Left forelimb (tissue), 1 donor: ENCODE measurements around the gene GSTT4.
"Not testable (repeated sequence)": the region's sequence is repeated elsewhere in the genome, so short reads cannot be mapped to it uniquely, and the experiment has no call there.

ENCODE experiments used
- DNase-seq: peaks from one replicate; pipeline ENCODE4 v3.0.0-alpha.2; 2018; ENCODE audit warnings: low spot score

The GSTT4 gene

DNA sequence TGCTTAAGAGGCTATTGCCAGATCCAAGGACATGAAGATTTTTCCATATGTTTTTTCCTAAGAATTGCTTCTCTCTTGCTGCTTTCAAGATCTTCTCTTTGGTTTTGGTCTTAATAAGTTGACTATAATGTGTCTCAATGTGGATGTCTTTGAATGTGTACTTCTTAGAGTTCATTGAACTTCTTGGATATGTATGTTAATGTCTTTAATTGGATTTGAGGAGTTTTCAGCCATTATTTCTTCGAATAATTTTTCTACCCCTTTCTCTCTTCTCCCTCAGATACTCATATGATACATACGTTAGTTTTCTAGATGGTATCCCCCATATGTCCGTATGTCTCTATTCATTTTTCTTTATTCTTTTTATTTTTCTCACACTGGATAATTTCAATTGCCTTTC lies 19.1 kb upstream of the GSTT4 start:
- no peak for DNase-seq

DNA sequence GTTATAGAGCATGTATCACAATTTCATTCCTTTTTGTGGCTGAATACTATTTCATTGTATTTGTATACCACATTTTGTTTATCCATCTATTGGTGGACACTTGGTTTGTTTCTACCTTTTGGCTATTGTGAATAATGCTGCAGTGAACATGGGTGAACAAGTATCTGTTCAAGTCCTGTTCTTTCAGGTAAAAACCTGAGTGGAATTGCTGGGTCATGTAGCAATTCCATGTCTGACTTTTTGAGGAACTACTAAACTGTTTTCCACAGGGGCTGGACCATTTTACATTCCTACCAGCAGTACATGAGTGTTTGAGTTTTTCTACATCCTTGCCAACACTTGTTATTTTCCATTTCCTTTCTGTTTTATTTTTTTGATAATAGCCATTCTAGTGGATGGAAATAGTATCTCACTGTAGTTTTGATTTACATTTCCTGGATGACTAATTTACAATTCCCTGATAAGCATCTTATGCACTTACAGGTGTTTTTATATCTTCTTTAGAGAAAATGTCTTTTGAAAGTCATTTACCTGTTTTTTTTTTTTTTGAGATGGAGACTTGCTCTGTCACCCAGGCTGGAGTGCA lies 18.0 kb upstream of the GSTT4 start:
- DNase-seq: no peak

DNA sequence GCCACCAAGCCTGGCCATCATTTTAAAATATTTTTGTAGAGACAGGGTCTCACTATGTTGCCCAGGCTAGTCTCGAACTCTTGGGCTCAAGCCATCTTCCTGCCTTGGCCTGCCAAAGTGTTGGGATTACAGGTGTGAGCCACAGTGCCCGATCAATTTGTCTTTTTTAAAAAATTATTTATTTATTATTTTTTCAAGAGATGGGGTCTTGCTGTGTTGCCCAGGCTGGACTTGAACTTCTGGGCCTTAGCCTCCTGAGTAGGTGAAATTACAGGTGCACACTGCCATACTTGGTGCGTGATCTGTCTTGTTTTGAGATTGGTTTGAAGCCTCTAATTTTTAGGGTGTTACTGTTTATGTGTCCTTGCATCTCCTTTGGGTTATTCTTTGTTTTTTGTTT lies 16.1 kb upstream of the GSTT4 start:
- DNase-seq: no peak

DNA sequence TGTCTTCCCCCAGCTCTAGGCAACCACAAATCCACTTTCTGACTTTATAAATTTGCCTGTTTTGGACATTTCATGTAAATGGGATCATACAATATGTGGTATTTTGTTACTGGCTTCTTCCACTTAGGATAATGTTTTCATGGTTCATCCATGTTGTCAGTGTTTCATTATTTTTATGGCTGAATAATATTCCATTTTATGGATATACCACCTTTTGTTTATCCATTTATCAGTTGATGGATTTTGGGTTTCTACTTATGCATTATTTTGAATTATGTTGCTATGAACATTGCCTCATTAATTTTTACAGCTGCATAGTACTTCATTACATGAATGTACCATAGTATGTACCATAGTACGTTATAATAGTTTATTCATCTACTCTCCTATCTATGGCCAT lies 10.9 kb upstream of the GSTT4 start:
- no peak for DNase-seq

DNA sequence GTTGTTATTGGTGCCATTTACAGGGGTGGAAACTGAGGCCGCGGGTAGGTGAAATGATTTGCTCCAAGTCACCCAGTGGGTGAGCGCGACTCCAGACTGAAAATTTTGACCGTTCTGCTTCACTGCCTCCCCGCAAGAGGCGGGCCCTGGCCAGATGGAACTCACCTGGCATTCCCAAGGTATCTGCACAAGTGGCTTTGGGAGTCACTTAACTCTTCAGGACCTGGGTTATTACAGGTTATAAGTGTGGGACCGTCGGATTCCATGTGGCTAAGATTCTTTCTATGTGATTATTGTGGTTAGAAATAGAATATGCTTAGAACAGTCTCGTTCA lies 6.4 kb upstream of the GSTT4 start:
- DNase-seq: no peak

DNA sequence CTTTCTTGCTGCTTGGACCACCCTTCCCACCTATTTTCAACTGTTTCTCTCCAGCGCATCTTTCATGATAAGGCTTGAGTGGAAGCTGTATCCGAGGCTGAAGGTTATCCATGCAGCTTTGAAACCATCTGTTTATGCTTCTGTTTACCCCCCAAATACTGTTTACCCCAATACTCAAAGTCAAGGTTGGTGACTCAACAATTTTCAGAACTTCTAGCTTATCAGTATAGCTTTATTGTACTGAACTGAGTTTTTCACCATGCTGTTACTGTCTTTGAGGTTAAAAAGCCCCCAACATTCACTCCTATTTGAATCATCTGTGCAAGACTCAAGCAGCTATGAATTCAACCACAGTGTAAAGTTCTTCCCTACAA lies 4.8 kb upstream of the GSTT4 start:
- DNase-seq: no peak

DNA sequence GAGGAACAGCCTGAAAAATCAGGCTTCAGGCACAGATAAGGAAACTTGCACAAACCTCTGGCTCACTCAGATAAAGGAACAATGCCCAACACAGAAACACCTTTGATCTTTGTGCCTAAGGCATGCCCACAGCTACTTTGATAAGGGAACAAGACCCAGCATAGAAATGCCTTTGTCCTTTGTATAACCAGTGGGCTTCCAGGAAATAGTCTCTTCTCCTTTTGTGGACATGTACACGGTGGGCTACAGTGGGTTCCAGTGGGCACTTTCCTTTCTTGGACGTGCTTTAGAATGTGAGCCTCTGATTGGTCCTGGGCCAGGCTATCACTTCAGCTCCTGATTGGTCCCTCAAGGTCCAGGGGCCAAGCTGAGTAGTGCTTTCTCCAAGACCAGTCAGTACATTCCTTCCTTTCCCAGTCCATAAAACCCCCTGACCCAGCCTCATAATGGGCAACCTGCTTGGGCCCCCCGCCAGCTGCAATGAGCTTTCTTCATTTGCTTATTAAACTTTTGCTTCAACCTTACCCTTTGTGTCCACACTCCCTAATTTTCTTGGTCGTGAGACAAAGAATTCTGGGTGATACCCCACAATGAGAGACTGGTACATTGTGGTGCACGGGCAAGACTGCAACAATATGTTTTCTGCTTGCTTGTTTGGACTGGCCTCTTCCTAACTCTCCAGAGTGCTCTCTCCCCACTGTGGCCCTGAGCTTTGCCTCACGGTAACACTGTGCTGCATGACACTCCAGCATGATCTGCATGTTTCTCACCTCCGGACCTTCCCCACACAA lies 4.2 kb upstream of the GSTT4 start:
- DNase-seq: no peak

DNA sequence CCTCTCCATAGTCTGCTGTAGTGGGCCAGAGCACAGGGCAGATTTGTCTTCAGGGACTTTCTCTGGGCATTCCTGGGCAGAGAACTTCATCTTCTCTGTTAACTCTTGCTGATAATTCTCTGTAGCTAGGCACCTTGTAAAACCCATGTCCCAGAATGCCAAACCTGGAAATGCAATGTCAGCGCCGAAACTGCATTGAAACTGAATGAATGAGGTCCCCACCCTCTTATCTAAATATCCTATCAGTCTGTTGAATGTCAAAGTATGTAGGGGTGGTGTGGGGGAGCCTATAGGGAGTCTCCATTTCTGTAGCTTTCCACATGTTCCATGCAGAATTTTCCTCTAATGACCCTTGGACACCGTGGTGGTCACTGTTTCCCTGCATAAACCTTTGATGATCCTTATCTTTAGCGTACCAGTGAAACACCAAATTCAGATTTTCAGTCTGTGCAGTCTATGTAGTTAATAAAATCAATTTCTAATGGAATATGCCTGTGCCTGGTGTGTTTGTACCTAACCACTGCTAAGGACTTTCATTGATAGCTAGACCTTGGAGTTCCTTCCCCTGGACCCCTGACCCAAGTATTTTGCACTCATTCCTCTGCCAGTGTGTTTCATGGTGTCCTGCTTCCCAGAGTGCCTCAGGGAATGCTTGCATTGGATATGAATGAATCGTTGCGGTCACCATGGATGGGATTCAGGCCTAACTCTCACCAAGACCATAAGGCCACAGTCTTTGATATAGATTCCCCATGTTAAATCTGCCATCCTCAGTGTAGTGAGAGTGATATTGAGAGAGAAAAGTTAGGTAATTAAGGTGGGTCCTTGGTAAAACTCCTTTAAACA lies 3.4 kb upstream of the GSTT4 start:
- no peak for DNase-seq

DNA sequence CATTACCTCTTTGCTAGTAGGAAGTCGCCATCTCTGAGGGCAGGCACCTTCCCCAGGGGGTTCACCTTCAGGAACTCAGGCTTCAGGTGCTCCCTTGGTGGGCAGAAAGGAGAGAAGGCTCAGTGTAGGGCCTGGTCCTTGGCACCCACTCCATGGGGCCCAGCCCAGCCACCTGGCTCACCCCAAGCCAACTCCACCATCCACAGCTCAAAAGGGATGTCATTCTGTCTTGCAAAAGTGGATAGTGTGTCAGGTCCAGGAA lies 2.7 kb upstream of the GSTT4 start:
- DNase-seq: no peak

DNA sequence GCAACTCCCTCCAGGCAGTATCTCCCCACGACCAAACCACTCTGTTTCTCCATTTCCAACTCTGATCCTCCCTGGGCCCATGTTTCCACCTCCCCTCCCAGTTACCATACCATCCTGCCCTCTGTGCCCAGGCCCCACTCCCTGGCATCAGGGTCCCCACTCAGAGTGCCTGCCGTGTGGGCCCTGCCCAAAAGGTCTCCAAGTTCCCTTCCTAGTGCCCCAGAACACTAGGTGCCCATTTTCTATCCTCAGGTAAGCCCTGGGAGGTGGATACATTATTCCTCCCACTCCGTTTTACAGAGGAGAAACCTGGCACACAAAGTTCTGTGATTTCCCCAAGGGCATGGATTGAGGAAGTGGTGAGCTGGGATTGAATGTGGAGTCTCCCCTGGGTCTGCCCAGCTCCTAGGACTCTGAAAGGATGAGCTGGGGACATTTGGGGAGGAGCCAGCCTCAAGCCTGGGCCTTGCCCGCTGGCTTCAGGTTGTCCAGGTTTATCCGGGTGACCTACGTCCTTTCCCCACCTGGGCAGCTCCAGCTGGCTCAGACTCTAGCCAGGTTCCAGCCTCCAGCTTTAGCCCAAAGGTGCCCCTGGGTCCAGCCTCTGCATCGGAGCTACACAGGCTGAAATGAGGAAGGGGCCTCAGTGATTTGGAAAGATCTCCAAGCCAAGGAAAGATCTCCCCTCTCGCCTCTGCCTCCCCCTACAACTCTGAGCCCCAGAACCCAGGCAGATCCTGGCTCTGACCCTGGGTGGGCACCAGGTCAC lies 2.2 kb upstream of the GSTT4 start:
- no peak for DNase-seq

DNA sequence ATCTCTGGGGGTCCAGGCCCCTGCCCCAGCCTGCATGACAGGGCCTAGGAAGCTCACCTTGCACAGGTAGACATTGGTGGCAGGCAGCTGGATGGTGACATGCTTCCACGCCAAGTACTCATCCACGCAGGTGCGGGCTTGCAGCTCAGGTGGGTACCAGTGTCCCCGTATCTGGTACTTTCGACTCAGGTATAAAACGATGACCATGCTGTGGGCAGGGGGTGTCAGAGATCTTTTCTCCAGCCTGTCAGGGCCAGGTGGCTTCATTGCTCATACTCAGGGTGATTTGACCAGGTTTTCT lies 1.6 kb upstream of the GSTT4 start:
- DNase-seq: no peak

DNA sequence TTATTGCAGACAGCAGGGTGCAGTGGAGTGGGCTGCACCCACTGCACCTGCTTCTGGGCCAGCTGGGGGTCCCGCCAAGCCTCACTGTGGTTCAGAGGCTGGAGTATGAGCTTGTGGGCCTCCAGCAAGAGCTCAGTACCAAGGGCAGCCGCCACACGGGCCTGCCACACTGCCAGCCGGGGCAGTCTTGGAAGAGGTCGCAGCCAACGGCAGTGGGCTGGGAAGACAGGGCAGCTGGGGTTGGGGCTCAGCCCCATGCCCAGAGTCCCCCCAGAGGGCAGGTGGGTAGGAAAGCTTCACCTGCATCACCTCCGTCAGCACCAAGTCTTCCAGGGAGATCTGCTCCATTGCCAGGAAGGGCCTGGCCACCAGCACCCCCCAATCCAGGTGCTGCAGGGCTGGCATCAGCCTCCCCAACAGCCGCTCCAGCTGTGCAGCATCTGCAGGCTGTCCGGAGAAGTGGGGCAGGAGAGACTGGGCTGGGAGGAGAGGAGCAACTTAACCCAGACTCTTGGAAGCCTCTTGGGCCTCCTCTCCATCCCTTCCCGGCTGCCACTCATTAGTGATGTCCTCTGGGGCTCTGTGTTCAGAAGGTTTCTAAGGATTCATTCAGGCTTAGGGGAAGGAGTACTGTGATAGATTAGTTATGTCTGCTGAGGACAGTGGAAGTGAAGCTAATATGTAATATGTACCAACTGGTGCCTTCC lies 1.1 kb upstream of the GSTT4 start:
- DNase-seq: no peak

DNA sequence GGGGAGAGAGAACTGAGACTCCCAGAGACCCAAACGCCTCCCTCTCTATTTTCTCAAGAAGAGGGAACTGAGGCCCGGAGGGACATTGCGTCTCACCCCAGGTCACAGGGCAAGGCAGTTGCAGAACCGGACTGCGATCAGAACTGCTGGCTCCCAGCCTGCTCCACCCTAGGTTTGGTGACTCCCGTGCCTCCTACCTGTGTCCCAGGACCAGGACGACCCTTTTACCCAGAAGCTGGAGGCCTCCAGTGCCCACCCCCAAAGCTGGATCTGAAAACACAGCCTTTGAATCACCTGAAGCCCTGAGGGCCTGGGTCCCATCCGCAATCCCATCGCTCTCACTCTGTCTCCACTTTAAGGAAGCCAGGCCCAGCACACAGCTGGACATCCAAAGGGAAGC lies 1.4 kb downstream of the GSTT4 start:
- no peak for DNase-seq

DNA sequence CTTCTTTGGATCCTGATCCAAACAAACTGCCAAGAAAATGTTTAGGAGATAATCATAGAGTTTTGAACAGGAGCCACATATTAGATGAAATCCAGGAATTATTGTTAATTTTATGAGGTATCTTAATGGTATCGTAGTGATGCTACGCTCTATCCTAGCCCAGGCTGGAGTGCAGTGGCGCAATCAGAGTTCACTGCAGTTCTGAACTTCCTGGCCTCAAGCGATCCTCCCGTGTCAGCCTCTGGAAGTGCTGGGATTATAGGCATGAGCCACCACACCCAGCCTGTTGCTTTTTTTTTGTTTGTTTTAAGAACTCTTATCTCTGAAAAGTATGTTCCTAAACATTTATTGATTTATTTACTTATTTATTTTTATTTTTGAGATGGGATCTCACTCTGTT lies 2.4 kb downstream of the GSTT4 start:
- no peak for DNase-seq

DNA sequence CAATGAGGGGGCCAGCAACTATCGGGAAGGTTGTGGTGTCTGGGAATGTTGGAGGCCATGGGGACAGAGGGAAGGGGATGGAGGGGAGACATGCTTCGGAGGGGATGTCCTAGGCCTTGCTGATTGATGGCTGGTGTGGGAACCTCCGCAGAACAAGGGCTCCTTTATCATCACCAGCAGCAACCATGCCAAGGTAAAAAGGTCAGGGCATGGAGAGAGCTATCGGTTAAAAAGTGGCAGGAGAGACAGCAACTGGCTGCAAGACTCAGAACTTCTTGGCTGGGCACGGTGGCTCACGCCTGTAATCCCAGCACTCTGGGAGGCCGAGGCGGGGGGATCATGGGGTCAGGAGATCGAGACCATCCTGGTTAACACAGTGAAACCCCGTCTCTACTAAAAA lies 3.0 kb downstream of the GSTT4 start:
- no peak for DNase-seq

DNA sequence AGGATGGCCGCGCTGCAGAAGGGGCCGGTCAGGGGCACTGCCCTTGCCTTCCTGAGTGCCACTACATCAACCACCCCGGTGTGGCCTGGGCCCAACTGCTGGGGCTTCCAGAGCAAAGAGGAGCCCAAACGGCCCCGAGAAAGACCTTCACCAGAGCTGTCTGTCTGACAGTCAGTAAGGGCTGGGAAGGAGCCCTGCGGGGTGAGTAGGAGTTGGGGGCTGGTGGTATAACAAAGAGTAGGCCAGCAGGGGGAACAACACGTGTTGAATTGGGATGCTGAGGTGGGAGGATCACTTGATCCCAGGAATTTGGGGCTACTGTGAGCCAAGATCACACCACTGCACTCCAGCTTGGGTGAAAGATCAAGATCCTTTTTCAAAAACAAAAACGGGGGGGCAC lies 3.9 kb downstream of the GSTT4 start:
- no peak for DNase-seq

DNA sequence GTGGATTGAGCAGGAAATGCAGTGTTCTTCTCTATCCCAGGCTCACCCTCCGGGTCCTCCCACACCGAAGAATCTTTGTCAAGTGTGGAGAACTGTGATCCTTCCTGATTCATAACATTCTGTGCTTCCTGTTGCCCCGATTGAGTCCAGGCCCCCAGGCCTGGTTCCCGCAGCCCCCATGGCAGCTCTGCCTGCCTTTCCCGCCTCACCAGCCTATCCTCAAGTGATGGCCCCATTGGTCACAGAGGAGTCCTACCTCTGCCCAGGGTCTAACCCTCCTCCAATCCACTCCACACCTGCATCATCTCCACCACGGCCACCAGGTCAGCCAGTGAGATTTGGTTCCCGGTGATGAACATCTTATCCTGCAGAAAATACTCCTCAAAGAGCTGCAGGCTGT lies 5.5 kb downstream of the GSTT4 start:
- not testable (repeated sequence) for DNase-seq

DNA sequence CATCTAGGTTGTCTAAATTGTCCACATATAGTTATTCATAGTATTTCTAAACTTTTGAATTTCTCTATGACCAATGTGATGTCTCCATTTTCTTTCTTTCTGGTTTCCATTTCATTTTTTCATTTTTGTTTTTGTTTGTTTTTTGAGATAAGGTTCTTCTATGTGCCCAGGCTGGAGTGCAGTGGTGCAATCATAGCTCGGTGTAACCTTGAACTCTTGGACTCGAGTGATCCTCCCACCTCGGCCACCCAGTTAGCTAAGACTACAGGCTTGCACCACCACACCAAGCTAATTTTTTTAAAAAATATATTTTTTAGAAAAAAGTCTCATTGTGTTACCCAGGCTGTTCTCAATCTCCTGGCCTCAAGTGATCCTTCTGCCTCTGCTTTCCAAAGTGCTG lies 8.2 kb downstream of the GSTT4 start:
- DNase-seq: no peak

DNA sequence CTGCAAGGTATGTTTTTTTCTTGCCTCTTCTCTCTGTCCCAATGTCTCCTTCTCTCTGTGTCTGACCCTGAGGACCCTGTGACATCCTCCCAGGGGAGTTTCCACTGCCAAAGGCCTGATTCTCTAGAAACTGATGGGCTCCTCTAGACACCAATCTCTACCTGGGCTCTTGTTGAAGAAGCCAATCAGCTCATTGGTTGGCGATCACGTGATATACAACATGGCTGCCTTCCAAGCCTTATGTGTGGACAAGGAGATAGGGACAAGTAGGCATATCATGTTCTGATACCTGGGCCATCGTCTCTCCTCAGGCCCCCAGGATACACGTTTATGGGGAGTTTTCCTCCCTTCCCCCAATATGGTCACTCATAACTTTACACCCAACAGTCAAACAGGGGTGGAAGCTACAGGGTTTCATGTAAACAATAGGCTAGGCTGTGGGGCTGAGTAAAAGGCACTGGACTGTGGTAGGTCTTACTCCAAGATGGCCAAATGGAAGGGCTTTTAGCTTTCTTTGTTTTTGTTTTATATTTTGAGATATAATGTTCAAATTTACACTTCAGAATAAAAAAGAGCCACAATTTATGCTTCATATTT lies 11.6 kb downstream of the GSTT4 start:
- not testable (repeated sequence) for DNase-seq

DNA sequence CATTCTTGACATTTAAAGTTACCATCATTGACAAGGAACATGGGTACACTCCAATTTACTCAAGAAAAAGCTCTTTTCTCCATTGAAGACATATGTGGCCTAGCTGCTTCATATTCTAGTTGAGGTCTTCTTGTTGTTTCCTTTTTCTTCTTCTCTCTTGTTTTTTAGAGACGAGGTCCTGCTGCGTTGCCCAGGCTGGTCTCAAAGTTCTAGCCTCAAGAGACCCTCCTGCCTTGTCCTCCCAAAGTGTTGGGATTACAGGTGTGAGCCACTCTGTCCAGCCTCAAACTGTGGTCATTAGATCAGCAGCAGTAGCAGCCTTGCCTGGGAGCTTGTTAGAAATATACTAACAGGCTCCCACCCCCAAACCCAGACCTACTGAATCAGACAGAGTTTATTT lies 12.2 kb downstream of the GSTT4 start:
- DNase-seq: not testable (repeated sequence)

DNA sequence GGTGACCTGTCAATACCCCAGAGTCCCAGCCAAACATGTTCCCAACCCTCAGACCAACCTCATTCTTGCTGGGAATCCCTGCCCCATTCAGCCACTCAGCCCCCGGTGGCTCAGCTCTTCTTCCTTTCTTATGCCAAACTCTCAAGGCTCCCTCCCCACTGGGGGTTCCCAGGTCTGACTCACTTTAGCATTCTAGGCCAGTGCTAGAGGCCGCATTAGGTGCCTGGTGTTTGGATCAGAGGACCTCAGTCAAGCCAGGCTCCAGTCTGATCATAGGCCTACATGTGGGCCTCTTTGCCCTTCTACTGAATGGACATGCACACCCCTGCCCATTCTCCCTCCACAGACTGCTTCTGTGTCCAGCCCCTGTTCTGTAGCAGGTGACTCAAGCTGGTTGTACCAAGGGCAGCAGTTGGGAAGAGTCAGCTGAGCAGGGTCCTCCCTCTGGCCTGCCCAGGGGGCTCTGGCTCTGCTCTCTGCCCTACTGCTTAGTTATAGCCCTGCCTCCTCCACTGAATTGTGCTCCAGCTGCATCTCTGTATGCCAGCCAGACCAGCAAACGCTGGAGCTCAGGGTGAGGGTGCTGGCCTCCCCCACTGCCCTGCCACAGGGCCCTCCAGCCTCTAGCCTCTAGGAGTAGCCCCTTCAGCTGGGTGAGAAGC lies 15.5 kb downstream of the GSTT4 start:
- DNase-seq: not testable (repeated sequence)
